Stimulated activated CD8-positive, alpha-beta memory T cell treated with anti-CD3 and anti-CD28 coated beads, Interleukin-7, amount 100 ng/mL, for 4 hours (primary cell): ENCODE data around the gene AGBL4.

Experiments
- DNase-seq, 2 donors: peaks; one replicate each; pipeline ENCODE4 v3.0.0-alpha.2; 2020; ENCODE audit warnings: low read depth in 2 of 2

The AGBL4 gene

GRCh38 chr1:48592330-48592729 lies 1431.4 kb downstream of the AGBL4 start:
- no peak for DNase-seq

GRCh38 chr1:48591181-48591580 lies 1432.6 kb downstream of the AGBL4 start:
- no peak for DNase-seq

DNA sequence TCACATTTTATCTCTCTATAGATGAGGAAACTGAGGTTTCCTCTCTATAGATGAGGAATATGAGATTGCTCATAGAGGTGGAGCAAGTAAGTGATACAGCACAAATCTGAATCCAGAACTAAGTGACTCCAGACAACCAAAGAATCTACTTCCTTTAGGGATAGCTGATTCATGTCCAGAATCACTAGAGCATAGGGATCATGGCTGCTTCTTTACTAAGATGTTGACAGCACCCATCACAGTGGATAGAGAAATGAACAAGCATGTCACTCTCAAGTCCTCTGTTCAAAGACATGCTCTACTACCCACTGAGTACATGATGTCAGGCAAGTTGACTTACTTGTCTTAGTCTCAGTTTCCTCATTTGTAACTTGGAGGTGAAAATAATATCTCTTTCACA lies 1435.7 kb downstream of the AGBL4 start:
- no peak for DNase-seq

DNA sequence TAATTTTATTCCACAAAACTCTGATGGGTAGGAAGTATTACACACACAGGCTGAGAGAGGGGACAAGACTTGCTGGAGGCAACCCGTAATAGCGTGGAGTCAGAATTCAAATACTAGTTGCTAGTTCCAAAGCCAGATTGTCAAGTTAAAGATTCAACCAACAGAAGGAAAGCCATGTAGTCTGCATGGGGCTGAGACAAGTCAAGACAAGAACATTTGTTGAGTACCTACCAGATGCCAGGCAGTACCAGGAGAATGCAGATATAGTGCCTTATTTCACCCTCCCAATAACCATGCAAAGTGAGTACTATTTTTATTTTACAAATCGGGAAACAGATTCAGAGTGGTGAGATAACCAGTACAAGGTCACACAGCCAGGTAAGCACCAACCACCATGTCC lies 1441.3 kb downstream of the AGBL4 start:
- no peak for DNase-seq

DNA sequence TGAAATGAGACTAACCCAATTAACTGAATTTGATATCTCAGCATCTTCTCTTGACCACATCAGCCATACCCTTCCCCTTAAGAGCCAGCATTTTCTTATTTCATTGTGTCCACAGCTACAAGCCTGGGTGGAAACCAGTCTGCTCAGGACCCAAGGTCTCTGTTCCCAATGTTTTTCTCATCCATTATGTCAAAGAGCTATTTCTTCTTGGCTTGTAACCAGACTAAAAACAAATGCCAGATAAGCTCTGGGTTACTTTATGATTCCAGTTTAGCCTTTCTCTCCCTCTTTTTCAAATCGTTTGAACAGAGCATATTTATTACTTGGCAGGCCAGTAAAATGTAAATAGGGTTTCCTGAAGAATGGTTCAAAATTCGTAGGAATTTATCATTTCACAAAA lies 1442.5 kb downstream of the AGBL4 start:
- DNase-seq: no peak

DNA sequence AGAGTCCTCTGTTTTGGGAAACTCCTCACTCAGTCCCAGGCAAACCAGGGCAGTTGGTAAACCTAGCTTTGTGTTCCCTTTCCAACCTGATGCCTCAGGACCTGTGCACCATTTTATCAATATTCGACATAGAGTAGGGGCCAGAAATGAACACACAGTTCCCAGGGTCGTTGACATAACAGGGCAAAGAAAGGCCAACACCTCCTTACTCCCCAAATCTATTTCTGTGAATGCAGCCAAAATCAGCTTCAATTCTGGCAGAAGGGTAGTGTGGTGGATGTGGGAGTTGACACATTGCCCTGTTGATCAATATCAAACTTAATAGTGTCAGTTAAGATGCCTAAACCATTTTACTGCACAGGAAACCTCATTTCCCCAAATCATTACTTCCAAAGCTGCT lies 1447.2 kb downstream of the AGBL4 start:
- no peak for DNase-seq

- DNase-seq: no peak
These were observed 1451.0 kb downstream of the AGBL4 start for GRCh38 chr1:48572646-48573258.

DNA sequence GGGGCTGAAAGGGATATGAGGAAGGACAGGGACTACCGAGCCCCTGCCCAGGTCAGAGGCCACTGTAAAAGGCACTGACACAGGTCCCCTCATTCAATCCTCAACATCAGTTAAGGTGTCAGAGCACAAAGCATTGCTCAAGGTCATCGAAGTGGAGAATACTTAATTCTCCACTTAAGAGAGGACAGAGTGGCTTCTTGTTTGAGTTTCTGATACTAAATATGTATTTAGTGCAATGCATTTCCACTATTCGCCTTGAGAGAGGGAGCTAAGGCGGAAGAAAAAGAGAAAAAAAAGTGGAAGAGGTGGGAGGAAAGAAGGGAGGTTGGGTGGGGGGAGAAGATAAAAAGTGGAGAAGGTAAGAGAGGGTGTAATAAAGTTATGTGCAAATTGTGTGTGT lies 1451.6 kb downstream of the AGBL4 start:
- DNase-seq: no peak

GRCh38 chr1:48571303-48571987 lies 1452.3 kb downstream of the AGBL4 start:
- no peak for DNase-seq

DNA sequence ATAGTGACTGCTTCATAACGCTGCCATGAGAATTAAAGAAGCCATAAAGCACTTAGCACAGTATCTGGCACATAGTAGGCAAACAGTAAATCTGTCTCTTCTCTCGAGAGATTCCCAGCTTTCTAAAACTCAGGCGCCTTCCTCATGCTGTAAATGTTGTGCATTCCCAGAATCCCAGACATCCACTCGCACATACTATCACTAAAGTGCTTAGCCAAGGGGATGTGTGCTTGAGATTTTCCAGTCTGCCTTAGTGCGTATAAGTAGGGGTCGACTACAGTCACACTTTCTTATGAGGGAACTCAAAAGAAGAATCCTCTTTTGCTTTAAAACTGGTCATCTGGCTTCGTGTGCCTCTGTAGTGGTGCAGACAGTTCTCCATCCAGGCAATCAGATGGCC lies 1453.2 kb downstream of the AGBL4 start:
- no peak for DNase-seq

GRCh38 chr1:48568501-48568900 lies 1455.3 kb downstream of the AGBL4 start:
- no peak for DNase-seq

GRCh38 chr1:48566492-48566891 lies 1457.3 kb downstream of the AGBL4 start:
- DNase-seq: no peak

GRCh38 chr1:48563021-48563420 lies 1460.7 kb downstream of the AGBL4 start:
- no peak for DNase-seq

GRCh38 chr1:48561444-48561843 lies 1462.3 kb downstream of the AGBL4 start:
- no peak for DNase-seq

DNA sequence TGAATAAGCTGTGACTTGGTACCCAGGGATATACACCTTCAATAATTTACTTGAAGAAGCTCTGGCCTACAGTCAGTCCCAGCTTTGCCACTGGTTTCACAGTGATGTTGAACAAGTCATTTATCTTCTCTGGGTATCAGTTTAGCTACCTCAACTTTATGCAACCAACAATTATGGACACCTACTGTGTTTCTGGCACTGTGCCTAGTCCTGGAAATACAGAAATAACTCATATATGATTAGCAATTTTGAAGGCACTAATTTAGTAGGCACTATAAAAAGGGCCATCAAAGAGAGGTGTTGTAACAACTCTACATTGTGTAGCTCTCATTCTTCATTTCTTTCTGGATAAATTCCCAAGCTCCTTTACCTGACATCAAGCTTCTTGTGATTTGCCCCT lies 1463.2 kb downstream of the AGBL4 start:
- DNase-seq: no peak

- no peak for DNase-seq
These were observed 1463.6 kb downstream of the AGBL4 start for GRCh38 chr1:48560116-48560515.

DNA sequence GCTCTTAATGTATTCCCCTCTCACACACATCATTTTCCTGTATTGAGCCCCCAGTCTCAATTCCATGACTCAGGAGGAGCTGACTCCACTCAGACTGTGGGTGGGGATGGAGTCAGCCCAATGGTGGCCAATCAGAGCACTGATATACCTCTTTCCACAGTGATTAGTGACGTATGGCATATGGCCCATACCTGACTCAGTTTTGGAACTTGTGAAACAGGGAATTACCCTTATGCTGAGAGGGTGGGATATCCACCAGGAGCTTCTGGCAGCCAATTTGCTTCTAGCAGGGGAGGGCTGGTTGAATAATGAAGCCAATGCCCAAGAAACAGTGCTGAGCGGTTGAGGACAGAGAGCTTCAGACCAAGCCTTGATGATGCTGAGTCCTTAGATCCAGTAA lies 1465.4 kb downstream of the AGBL4 start:
- no peak for DNase-seq

GRCh38 chr1:48556186-48556850 lies 1467.4 kb downstream of the AGBL4 start:
- no peak for DNase-seq

DNA sequence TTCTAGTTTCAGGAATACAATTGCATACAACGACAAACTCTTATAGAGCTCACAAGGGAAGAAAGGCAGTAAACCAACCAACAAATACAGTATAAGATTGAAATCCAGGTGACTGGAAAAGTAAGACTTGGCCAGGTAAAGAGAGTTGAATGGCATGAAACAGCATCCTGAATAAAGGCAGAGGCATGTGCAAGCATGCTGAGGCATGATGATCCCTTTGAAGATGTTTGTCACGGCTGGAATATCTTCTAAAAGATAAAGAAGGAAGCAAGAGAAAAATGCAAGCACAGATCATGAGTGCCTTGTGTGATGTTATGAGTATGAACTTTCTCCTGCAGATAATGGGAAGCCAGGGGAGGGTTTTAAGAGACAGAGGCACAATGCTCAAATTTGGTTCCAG lies 1468.5 kb downstream of the AGBL4 start:
- no peak for DNase-seq

DNA sequence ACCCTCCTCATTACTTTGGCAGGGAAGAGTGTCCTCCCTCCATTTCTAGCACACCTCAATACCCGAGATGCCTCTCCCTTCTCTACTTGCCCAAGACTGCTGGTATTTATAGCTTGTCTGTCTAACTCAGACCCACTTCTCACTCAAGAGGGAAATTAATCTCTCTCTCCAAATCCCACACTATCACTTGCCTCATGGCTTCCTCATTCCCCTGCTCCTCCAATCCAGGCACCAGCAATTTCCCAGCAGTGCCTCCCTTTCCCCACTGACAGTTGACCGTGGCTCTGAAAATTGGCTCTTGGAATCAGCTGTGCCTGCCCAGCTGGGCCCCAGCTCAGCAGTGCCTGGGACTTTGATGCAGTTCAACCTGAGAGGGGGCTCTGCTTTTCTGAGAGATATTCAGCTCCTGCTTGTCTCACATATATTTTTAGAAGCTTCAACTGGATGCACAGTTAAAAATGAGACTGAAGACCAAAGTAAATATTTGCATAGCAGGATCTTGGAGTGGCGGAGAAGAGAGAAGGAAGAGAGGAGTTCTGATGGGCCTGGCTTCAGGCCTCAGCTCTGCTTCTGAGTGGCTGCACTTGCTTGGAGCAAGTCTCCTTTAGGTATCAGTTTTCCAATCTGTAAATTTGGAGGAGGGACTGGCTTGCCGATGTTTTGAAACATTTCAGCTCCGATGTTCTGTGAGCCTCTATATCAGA lies 1470.7 kb downstream of the AGBL4 start:
- no peak for DNase-seq

GRCh38 chr1:48552420-48552819 lies 1471.3 kb downstream of the AGBL4 start:
- no peak for DNase-seq

- DNase-seq: no peak
These were observed 1474.8 kb downstream of the AGBL4 start for GRCh38 chr1:48548985-48549384.
